A673 (cell line): ENCODE measurements around the gene MMP2. TPM values are rescaled to one million over a fixed set of nuclear protein-coding genes. Genes with fewer than 3 reads are reported as not detected.

Source experiments
- BruUV-seq: library from RNA; stranded (reverse); fragments of 400-500 nt; replicated peaks from 2 replicates; lab custom pipeline; 2021; lab: Mats Ljungman, UMichigan
- CTCF ChIA-PET: fragments of 300-600 bp; sonication (Branson Sonifier 250); formaldehyde crosslinking; loops from one replicate; lab custom pipeline; 2022; ENCODE audit warnings: antibody characterized with exemption; lab: Charles Lee
- POLR2A ChIA-PET: fragments of 300-600 bp; sonication (Branson Sonifier 250); formaldehyde crosslinking; loops from one replicate; lab custom pipeline; 2022; ENCODE audit warnings: antibody characterized with exemption; ENCODE audit not compliant: low non-redundant PET; lab: Charles Lee
- DNase-seq: peaks from one replicate; pipeline ENCODE4 v3.0.0-alpha.2; 2015; ENCODE audit warnings: low spot score
- H3K27ac ChIP-seq: fragments of 200-600 bp; sonication (generic); 2 replicates; pipeline ENCODE4 v1.5.1; 2016; ENCODE audit warnings: mixed run types, low read depth, mild to moderate bottlenecking, mixed read lengths, antibody characterized with exemption, low read length; ENCODE audit not compliant: poor library complexity, severe bottlenecking
- H3K27me3 ChIP-seq: fragments of 200-600 bp; sonication (generic); replicated peaks from 2 replicates; pipeline ENCODE4 v1.6.1; 2017; ENCODE audit warnings: mixed run types, low read depth, mild to moderate bottlenecking, mixed read lengths, antibody characterized with exemption, low read length; ENCODE audit not compliant: insufficient read depth, poor library complexity
- H3K36me3 ChIP-seq: fragments of 200-600 bp; sonication (generic); 2 replicates; pipeline ENCODE4 v1.6.1; 2016; ENCODE audit warnings: mixed run types, mild to moderate bottlenecking, mixed read lengths, antibody characterized with exemption, low read length; ENCODE audit not compliant: insufficient read depth, poor library complexity, severe bottlenecking
- H3K4me1 ChIP-seq: fragments of 200-600 bp; sonication (generic); 2 replicates; pipeline ENCODE4 v1.6.1; 2017; ENCODE audit warnings: mixed run types, mild to moderate bottlenecking, mixed read lengths, antibody characterized with exemption, low read length; ENCODE audit not compliant: insufficient read depth, poor library complexity, severe bottlenecking
- H3K4me3 ChIP-seq: fragments of 200-600 bp; sonication (generic); 2 replicates; pipeline ENCODE4 v1.5.1; 2016; ENCODE audit warnings: low read depth, mixed run types, mild to moderate bottlenecking, mixed read lengths, low read length; ENCODE audit not compliant: poor library complexity, severe bottlenecking
- H3K9me3 ChIP-seq: fragments of 200-600 bp; sonication (generic); 2 replicates; pipeline ENCODE4 v1.6.1; 2016; ENCODE audit warnings: mixed run types, low read depth, mild to moderate bottlenecking, mixed read lengths, antibody characterized with exemption, low read length; ENCODE audit not compliant: poor library complexity, severe bottlenecking
- EZH2 ChIP-seq: fragments of 200-600 bp; sonication (generic); IDR thresholded peaks from 2 replicates; pipeline ENCODE4 v1.6.1; 2017; ENCODE audit warnings: borderline replicate concordance, low read depth, mild to moderate bottlenecking, mixed read lengths, antibody characterized with exemption, low read length; ENCODE audit not compliant: poor library complexity, severe bottlenecking
- intact Hi-C: fragments of 100-400 bp; cut with micrococcal nuclease; formaldehyde crosslinking; loops from one replicate; pipeline ENCODE4 v1.10.0; 2022; ENCODE audit not compliant: unreplicated experiment
- total RNA-seq: library from RNA; stranded (reverse); gene quantifications from 2 replicates; pipeline ENCODE4 v1.2.3, GENCODE V29; 2021
- TF ChIP-seq, protein P1 (sequence below): fragments of 300-800, 200-600 bp; sonication (generic); conservative IDR thresholded peaks from 2 replicates; pipeline ENCODE4 v1.5.1; 2017; ENCODE audit warnings: low read depth, mild to moderate bottlenecking, antibody characterized with exemption, low read length, moderate library complexity, mixed read lengths

Gene MMP2
- total RNA-seq, 1 experiment from 2014 or later, result 36.2 TPM

DNA sequence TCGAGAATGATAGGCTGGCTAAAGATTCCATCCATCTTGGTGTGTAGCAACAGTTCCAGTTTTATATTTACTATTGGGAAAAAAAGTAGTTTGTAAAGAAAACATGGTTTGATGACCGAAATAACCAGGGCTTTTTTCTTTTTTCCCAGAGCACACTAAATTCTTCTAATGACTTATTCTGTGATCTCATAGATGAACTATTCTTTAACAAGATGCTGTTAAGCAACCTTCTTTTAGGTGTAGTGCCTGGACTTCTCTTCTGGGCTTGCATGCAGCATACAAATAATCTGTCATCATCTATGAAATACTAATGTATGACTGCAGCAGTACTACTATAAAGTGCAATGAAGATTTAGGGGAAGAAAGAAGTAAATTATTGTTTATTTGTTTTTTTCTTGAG is 76.4 kb downstream of the MMP2 start:
- H3K9me3 ChIP-seq, result no peaks in the 10 kb centered on the region
- no peak for TF ChIP-seq EZH2
- TF ChIP-seq, protein P1, sequence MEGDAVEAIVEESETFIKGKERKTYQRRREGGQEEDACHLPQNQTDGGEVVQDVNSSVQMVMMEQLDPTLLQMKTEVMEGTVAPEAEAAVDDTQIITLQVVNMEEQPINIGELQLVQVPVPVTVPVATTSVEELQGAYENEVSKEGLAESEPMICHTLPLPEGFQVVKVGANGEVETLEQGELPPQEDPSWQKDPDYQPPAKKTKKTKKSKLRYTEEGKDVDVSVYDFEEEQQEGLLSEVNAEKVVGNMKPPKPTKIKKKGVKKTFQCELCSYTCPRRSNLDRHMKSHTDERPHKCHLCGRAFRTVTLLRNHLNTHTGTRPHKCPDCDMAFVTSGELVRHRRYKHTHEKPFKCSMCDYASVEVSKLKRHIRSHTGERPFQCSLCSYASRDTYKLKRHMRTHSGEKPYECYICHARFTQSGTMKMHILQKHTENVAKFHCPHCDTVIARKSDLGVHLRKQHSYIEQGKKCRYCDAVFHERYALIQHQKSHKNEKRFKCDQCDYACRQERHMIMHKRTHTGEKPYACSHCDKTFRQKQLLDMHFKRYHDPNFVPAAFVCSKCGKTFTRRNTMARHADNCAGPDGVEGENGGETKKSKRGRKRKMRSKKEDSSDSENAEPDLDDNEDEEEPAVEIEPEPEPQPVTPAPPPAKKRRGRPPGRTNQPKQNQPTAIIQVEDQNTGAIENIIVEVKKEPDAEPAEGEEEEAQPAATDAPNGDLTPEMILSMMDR, result no peak
- no peak for DNase-seq
- H3K4me1 ChIP-seq, result no peaks in the 10 kb centered on the region
- no TSS peak for BruUV-seq
- ChIA-PET CTCF (no interaction called here), POLR2A (no interaction called here)
- no peak overlapping the region for H3K27ac ChIP-seq
- no peak overlapping the region for H3K4me3 ChIP-seq
- H3K27me3 ChIP-seq, result no peaks in the 10 kb centered on the region
- intact Hi-C loops, result no loop called here
- no peaks in the 10 kb centered on the region for H3K36me3 ChIP-seq

Other genes starting within 250 kb of the MMP2 start
- 0.09 TPM in 1 of 2 replicates, not detected in the other for gene IRX6, start 155.0 kb upstream of the MMP2 start, total RNA-seq
- gene LPCAT2, start 29.9 kb downstream of the MMP2 start, total RNA-seq, result 8.2 and 11.6 TPM in 2 replicates
- gene CAPNS2, start 87.5 kb downstream of the MMP2 start, total RNA-seq, result 0.42 TPM in 1 of 2 replicates, not detected in the other
- gene SLC6A2, start 176.8 kb downstream of the MMP2 start, total RNA-seq, result not detected in 2 replicates